Stimulated activated CD4-positive, alpha-beta T cell treated with anti-CD3 and anti-CD28 coated beads, Interleukin-2, amount 100 ng/mL, for 4 hours (primary cell): Measurements from ENCODE around the gene GIMAP2.

Experiments
- DNase-seq: peaks from one replicate; pipeline ENCODE4 v3.0.0-alpha.2; 2020; ENCODE audit warnings: low read depth

GIMAP2 gene

GRCh38 chr7:150733482-150734095 is 48.1 kb downstream of the GIMAP2 start:
- DNase-seq: no peak

- no peak for DNase-seq
Measured at GRCh38 chr7:150734254-150734653, 48.7 kb downstream of the GIMAP2 start.

- no peak for DNase-seq
Measured at GRCh38 chr7:150735596-150736358, 50.3 kb downstream of the GIMAP2 start.

- DNase-seq: no peak
Measured at GRCh38 chr7:150736864-150737263, 51.4 kb downstream of the GIMAP2 start.

- peak; percentile 46 for DNase-seq
Measured at GRCh38 chr7:150737265-150738055, 52.0 kb downstream of the GIMAP2 start, which contains the start of gene GIMAP5. Gene GIMAP5, plus strand, starts transcription at chr7:150737418. Its CDS starts 3,467 bp downstream, at chr7:150740885.

- DNase-seq: no peak
Measured at GRCh38 chr7:150738092-150738491, 52.6 kb downstream of the GIMAP2 start.

DNA sequence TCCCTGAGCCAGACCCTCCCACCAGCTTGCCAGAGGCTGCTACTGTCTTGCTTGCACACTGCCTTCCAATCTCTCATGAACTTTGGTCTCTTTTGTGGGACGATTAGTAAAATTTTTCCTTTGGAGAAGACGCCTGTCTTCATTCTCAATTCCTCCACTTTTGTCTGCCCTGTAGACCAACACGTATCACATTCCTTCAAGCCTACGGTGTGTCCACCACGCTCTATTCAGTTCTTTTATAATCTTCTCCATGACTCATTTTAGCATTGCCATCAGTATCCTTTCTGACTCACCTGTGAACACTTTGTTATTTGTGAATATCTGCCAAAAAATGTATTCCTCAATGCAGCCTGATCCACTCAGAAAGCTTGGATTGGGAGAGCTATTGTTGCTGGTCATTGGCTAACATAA is 53.1 kb downstream of the GIMAP2 start:
- no peak for DNase-seq

- no peak for DNase-seq
Measured at GRCh38 chr7:150739033-150739432, 53.5 kb downstream of the GIMAP2 start.

DNA sequence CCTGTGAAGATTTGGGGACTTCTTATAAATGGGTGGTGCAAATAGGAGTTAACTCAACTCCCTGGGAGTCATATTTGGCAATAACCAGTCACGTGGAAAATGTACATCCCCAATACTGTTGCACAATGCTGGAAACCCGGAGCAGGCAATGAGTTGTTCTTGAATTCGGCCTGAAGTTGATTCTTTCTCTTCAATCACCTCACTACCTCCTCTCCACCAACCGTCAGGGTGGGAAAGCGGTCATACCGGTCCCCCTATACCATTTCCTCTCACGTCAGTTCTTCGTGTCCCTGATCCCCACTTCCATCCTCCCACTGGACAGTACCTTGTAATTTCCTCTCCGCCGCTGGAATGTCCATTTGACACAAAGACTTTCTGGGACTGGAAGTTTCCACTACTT is 54.5 kb downstream of the GIMAP2 start:
- no peak for DNase-seq

DNA sequence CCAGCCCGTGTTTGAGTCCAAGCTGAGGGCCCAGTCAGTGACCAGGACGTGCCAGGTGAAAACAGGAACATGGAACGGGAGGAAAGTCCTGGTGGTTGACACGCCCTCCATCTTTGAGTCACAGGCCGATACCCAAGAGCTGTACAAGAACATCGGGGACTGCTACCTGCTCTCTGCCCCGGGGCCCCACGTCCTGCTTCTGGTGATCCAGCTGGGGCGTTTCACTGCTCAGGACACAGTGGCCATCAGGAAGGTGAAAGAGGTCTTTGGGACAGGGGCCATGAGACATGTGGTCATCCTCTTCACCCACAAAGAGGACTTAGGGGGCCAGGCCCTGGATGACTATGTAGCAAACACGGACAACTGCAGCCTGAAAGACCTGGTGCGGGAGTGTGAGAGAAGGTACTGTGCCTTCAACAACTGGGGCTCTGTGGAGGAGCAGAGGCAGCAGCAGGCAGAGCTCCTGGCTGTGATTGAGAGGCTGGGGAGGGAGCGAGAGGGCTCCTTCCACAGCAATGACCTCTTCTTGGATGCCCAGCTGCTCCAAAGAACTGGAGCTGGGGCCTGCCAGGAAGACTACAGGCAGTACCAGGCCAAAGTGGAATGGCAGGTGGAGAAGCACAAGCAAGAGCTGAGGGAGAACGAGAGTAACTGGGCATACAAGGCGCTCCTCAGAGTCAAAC is 56.9 kb downstream of the GIMAP2 start:
- no peak for DNase-seq
